ENCODE data around the gene KCTD8. TPM values are rescaled to one million over a fixed set of nuclear protein-coding genes. Genes with fewer than 3 reads are reported as not detected.

KCTD8 gene
- 0.41 TPM for total RNA-seq

- peak; percentile 95 for DNase-seq
These were observed at the start of gene KCTD8 for GRCh38 chr4:44448521-44449461. TSS of gene KCTD8 (minus strand) at chr4:44448809.

GRCh38 chr4:44494810-44495701 is 46.4 kb upstream of the KCTD8 start:
- DNase-seq, result no peak

GRCh38 chr4:44493924-44494323 is 45.3 kb upstream of the KCTD8 start:
- DNase-seq, result peak; percentile 13

- no peak for DNase-seq
These were observed 38.7 kb upstream of the KCTD8 start for GRCh38 chr4:44487341-44487740.

GRCh38 chr4:44479731-44480130 is 31.1 kb upstream of the KCTD8 start:
- no peak for DNase-seq

GRCh38 chr4:44462259-44462658 is 13.7 kb upstream of the KCTD8 start:
- no peak for DNase-seq

- DNase-seq, result peak; percentile 40
These were observed 775 bp downstream of the KCTD8 start for GRCh38 chr4:44447563-44448504.

GRCh38 chr4:44446801-44447562 is 1.6 kb downstream of the KCTD8 start:
- no peak for DNase-seq

- peak; percentile 18 for DNase-seq
These were observed 2.4 kb downstream of the KCTD8 start for GRCh38 chr4:44446191-44446590.

GRCh38 chr4:44438687-44439086 is 9.9 kb downstream of the KCTD8 start:
- DNase-seq, result no peak

- no peak for DNase-seq
These were observed 14.4 kb downstream of the KCTD8 start for GRCh38 chr4:44434247-44434646.

- DNase-seq, result peak; percentile 26
These were observed 22.9 kb downstream of the KCTD8 start for GRCh38 chr4:44425614-44426208.

- no peak for DNase-seq
These were observed 25.7 kb downstream of the KCTD8 start for GRCh38 chr4:44422912-44423311.

GRCh38 chr4:44421330-44422065 is 27.1 kb downstream of the KCTD8 start:
- no peak for DNase-seq

GRCh38 chr4:44415251-44415650 is 33.4 kb downstream of the KCTD8 start:
- no peak for DNase-seq

GRCh38 chr4:44368413-44369167 is 80.0 kb downstream of the KCTD8 start:
- peak; percentile 2 for DNase-seq

- DNase-seq, result no peak
These were observed 94.4 kb downstream of the KCTD8 start for GRCh38 chr4:44354172-44354571.

- no peak for DNase-seq
These were observed 97.5 kb downstream of the KCTD8 start for GRCh38 chr4:44351069-44351468.

GRCh38 chr4:44342800-44343199 is 105.8 kb downstream of the KCTD8 start:
- DNase-seq, result no peak
